Measurements from ENCODE around the gene LTF.

The LTF gene

GRCh38 chr3:46469680-46470357 lies 5.1 kb upstream of the LTF start:
- no peak for DNase-seq (ENCODE audit: low read depth in 2 of 2, low spot score in 1 of 2)

DNA sequence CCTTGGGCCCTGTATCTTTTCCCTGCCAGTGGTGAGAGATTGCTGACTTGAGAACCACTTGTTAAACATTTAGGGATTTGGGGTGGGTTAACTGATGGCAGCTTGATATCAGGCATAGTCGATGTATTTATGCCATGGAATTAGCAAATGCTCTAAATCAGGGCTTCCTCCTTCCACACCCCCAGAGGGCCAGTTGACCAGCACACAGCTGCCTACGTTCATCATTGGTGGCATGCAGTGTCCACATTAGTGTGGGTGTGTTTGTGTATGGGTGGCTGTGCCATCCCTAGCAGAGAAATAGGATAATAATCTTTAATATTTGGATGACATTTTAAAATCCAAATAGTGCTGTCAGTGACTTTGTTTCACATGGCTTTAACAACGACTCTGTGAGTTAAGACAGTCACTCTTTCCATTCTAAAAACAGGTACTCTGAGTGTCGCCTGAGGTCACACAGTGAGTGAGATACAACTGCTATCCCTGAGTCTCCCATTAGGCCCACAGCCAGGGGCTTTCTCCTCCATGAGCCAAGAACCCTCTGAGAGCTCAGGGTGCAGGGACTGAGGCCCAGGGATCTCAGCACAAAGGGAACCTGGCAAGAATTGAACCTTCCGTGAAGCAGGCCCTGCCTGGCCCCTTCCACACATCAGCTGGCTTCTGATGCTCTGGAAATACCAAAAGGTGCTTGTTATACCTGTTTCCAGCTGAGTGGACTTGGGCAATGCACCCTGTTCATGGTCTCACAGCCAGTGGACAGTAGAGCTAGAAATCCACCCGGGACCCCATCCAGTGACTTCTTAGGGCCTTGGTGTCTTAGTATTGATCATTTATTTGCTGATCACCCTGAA lies 4.3 kb upstream of the LTF start:
- DNase-seq (ENCODE audit: low read depth in 2 of 2, low spot score in 1 of 2), result no peak

DNA sequence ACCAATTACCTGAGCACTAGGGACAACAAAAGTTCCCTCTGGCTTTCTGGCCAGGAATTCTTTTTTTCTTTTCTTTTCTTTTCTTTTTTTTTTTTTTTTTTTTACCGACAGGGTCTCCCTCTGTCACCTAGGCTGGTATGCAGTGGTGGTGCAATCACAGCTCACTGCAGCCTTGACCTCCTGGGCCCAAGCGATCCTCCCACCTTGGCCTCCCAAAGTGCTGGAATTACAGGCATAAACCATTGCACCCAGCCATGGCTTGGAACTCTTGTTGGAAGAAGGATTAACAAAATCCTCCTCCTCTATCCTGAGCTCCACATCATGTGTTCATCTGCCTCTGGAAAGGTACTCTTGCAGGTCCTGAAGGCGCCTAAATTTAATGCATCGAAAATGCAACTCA lies 2.9 kb upstream of the LTF start:
- DNase-seq (ENCODE audit: low read depth in 2 of 2, low spot score in 1 of 2), result no peak

DNA sequence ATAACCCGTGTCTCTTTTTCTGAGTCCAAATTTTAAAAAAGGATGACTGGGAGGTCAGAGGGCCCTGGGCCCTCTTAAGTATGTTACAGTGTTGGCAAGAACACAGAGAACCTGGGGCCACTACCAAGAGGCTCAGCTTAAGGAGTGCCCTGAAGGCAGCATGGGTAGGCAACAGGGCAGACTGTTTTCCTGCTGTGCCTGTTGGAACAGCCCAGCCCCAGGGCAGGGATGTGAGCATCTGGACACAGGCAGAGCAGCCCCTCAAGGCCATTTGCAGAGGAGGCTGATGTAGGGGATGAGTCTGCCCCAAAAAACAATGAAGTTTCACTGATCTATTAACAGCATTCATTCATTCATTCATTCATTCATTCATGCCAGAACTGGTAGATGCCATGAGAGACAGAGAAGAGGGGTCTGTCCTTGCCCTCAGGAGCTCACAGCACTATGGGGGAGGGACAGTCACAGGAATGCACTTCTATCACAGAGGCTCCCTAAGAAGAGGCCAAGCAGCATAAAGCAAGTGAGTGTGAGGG lies 2.2 kb upstream of the LTF start:
- DNase-seq (ENCODE audit: low read depth in 2 of 2, low spot score in 1 of 2), result no peak

DNA sequence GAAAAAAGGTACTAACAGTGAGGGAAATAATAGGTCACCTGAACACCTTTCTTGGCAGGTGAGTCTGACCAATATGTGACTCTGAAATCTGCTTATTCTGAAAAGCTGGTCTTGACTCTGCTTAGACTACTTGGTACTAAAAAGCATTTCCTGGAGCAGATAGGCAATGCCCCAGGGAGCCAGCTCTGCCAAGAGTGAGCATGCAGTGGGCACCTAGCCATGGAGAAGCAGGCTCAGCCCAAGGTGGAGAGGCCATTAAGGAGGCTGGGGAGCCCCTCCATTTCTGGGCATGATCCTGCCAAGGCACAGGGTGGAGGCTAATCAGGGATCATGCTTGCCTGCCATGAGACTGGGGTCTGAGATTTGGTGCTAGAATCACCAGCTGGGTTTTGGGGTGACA lies 1.6 kb upstream of the LTF start:
- no peak for DNase-seq (ENCODE audit: low read depth in 2 of 2, low spot score in 1 of 2)

GRCh38 chr3:46465196-46465520 lies 453 bp upstream of the LTF start:
- no peak for DNase-seq (ENCODE audit: low read depth in 2 of 2, low spot score in 1 of 2)

DNA sequence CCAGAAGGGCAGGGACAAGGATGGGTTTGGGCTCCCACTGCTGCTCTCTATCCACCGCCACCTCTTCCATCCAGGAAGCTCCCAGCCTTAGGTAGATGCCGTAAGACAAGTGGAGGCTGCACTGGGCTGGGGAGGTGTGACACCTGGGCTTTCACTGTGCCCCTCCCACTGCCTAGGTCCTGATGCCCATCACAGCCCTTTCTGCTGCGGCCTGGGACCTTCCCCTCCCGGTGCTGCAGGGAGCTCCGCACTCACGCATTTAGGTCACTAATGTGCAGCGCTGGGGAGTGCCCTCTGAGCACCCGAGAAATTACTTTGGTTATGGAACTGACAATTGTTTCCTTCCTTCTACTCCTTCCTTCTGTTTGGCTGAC lies 850 bp downstream of the LTF start:
- DNase-seq (ENCODE audit: low read depth in 2 of 2, low spot score in 1 of 2), result no peak

DNA sequence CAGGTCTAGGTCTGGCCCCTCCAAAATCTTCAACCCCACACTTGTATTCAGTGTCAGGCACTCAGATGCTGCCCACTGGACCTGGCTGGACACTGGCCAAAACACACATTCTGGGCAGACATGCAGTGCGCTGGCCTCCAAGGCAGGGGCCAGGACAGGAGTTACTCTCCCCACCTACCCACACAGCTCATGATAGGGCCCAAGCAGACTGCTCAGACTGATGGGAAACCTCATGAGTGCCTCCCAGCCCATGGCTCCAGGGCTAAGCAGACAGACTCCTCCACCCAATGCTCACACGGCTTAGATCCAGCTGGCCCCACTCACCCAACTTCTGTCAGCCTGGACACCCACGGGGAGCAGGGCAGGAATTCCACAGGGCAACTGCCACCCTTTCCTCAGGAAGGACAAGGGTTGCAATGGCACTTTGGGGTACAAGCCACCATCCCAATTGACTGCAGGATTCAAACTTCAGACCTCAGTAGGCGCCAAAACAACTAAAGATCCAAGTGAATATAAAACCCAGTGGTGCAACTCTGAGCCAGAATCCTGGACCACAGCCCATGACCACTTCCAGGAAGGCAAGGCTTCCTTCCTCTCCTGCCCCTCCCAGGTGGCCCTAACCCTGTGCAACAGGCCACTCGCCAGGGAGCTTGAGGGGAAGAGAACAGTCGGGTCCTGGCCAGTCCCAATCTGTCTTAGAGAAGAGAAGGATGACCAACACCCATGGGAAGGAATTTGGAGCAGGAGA lies 1.4 kb downstream of the LTF start:
- DNase-seq (ENCODE audit: low read depth in 2 of 2, low spot score in 1 of 2), result no peak

GRCh38 chr3:46462511-46462910 lies 2.2 kb downstream of the LTF start:
- no peak for DNase-seq (ENCODE audit: low read depth in 2 of 2, low spot score in 1 of 2)

- DNase-seq (ENCODE audit: low read depth in 2 of 2, low spot score in 1 of 2), result no peak
Measured at GRCh38 chr3:46462111-46462510, 2.6 kb downstream of the LTF start.

GRCh38 chr3:46460051-46460450 lies 4.7 kb downstream of the LTF start:
- DNase-seq (ENCODE audit: low read depth in 2 of 2, low spot score in 1 of 2), result no peak

DNA sequence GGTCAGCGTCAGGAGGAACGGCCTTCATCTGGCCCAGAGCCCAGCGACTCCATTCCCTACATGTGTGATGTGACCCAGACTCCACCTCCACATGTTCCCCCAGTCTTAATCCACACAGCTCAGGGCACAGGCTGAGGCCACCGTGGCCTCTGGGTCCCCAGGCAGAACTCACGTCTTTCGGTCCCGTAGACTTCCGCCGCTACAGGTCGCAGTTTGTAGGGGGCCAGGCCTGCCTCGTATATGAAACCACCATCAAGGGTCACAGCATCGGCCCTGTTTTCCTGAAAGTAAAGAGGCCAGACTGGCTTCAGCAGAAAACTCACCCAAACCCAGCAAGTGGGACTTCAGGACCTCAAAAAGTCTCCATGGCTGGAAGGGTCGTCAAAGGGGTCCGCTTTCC lies 8.6 kb downstream of the LTF start:
- no peak for DNase-seq (ENCODE audit: low read depth in 2 of 2, low spot score in 1 of 2)

- DNase-seq (ENCODE audit: low read depth in 2 of 2, low spot score in 1 of 2), result no peak
Measured at GRCh38 chr3:46455231-46456115, 9.2 kb downstream of the LTF start.

DNA sequence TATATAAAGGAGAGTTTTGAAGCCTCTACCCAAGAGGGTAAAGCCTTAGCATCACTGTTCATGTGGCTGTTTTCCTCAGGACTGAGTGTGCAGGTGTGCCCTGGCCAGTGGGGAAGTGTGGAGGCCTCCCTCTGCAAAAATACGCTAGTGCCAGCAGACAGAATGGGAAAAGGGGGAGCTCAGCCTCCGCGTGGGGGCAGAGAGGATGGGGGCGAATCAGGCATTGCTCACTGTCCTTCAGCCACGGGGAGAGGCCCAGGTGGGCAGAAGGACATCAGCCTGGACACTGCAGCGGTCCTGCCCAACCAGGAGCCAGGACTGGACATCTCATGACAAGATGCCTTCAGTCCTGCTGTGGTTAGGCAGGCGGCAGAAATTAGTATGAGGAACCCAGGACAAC lies 10.1 kb downstream of the LTF start:
- DNase-seq (ENCODE audit: low read depth in 2 of 2, low spot score in 1 of 2), result no peak

DNA sequence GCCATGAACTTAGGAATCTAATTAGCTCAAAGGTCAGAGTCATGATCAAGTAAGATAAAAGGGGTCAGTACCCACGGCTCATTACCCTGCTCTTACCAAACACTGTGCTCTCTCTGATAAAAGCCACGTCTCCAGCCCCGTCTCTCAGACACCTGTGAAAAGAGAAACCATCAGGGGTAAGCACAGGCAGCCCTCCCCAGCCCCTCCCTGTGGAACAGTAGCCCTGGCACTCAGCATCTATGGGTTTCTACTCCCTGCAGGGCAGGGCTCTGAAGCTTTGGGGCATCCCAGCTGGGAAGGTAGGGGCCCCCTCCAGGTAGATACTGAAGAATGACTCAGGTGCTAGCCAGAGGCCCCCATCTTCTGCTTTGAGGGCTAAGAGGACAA lies 10.5 kb downstream of the LTF start:
- DNase-seq (ENCODE audit: low read depth in 2 of 2, low spot score in 1 of 2), result no peak

DNA sequence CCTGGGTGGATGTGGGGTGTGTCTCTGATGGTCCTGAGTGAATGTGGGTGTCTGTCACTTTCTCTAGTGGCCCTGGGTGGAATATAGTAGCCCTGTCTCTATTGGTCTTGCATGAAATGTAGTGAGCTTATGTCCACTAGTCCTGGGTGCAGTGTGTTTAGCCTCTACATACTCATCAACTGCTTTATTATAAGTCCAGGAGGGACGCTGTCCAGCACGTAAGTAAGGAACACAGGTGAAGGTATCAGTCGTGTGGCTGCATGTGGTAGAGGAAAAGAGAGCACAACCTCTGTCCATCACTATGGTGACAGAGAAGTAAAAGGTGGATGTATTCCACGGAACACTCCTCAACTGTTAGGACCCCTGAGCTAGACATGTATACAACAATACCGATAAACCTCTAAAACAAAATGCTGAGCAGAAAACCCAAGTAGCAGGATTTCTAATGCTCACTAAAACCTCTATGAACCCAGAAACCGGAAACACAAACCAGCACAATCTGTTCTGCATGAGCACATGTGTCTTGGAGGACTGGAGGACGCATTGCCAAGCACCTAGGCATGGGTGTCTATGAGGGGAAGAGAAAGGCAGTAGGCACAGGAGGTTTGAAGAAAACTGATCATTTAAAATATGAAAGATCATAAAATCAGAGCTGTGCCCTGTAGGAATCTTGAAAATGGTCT lies 11.0 kb downstream of the LTF start:
- DNase-seq (ENCODE audit: low read depth in 2 of 2, low spot score in 1 of 2), result no peak

DNA sequence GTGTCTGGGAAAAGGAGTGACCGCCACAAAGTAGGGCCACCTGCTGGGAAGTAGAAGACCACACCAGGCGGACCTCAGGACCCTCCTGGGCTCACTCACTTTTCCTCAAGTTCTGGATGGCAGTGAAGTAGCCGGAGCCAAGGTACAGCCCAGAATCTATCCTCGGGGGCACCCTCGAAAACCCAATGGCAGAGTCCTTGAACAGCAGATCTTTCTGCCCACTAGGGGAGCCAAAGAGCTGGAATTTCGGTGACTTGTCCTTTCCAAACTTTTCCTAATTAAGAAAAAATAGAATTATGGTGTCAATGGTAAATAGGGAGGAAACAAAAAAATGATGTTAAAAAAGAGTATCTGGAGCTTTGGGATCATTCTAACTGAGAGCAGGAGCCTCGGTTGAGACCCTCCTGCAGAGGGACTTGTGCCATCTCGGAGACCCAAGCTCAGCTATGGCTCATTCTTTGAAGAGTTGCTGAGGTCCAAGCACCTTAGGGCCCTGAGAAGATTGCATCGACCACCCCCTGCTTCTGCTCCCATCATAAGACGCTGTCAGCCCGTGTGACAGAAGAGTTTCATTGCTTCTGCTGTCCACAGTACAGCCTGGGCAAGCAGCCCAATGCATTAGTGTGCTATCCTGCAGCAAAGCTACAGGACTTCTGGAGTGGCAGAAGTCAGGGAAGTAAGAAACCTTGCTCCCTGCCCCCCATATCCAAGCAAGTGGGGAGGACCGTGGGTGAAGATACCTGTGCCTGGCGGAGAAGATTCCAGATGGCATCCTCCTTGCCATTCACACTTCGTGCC lies 14.8 kb downstream of the LTF start:
- no peak for DNase-seq (ENCODE audit: low read depth in 2 of 2, low spot score in 1 of 2)

- no peak for DNase-seq (ENCODE audit: low read depth in 2 of 2, low spot score in 1 of 2)
Measured at GRCh38 chr3:46448721-46449120, 16.0 kb downstream of the LTF start.

DNA sequence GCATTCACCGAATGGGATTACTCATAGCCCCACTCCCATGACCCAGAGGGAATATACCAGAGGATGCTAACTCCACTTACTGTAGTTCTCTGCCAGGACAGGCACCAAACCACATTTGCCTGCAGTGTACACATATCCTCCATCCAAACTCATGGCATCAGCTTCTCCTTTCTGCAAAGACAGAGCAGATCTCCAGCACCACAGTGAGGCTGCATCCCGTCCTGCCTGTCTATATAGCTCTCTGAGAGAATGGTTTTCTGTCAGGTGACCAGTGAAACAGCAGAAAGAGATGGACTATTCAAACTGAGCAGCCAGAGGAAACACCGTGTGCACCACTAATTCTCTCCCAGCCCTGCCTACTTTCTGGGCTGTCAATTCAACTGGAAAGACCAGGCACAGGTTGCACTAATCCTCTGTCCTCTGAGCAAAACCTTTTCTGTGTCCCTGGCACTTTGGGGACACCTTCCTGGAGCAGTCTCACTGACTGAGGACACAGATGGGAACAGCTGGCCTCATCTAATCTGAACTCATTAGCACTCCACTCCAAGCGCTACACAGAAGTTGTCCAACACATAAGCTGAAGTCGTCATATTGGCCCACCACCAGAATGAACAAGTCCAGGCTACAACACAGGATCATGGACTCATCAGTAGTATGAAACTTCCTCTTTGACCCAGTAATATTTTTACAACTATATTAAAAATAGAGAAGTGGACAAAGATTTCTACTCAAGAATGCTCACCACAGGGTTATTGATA lies 17.3 kb downstream of the LTF start:
- no peak for DNase-seq (ENCODE audit: low read depth in 2 of 2, low spot score in 1 of 2)

Data from stimulated activated CD8-positive, alpha-beta memory T cell treated with anti-CD3 and anti-CD28 coated beads, Interleukin-4, amount 100 ng/mL, for 1 hour (primary cell).